ENCODE measurements around the gene PAK1IP1. TPM values are rescaled to one million over a fixed set of nuclear protein-coding genes. Genes with fewer than 3 reads are reported as not detected.
"Not testable (repeated sequence)": the region's sequence is repeated elsewhere in the genome, so short reads cannot be mapped to it uniquely, and the experiment has no call there.

Gene PAK1IP1
- total RNA-seq, 1 donor from 2014 or later = 9.5 TPM

DNA sequence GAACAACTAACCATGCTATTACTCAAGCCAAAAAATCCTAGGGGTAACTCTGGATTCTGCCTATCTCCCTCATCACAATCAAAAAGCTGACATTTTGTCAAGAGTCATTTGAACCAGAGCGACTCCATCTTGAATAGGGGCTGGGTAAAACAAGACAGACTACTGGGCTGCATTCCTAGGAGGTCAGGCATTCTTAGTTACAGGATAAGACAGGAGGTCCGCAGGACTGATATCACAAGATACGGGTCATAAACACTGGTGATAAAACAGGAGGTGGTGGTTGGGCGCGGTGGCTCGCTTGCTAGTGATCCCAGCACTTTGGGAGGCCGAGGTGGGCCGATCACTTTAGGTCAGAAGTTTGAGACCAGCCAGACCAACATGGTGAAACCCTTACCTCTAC is 32.6 kb upstream of the PAK1IP1 start:
- TF ChIP-seq CTCF (IDR thresholded peaks at IDR 0.05) = no peak
- ATAC-seq (no peak), DNase-seq (no peak)
- H3K27me3 ChIP-seq (ENCODE audit: low read depth) = no peaks in the 10 kb centered on the region
- H3K4me1 ChIP-seq = no peaks in the 10 kb centered on the region
- no peaks in the 10 kb centered on the region for H3K9me3 ChIP-seq
- no peak overlapping the region for H3K4me3 ChIP-seq
- no peak overlapping the region for H3K27ac ChIP-seq
- H3K36me3 ChIP-seq = no peaks in the 10 kb centered on the region
- intact Hi-C loops (cut with DNase I) = no loop called here

GRCh38 chr6:10662742-10663141 is 32.0 kb upstream of the PAK1IP1 start:
- Histone ChIP-seq H3K36me3 (no peaks in the 10 kb centered on the region), H3K4me3 (no peak overlapping the region), H3K4me1 (no peaks in the 10 kb centered on the region), H3K27me3 (ENCODE audit: low read depth) (no peaks in the 10 kb centered on the region), H3K27ac (no peak overlapping the region), H3K9me3 (no peaks in the 10 kb centered on the region)
- DNase-seq (no peak), ATAC-seq (no peak)
- intact Hi-C loops (cut with DNase I) = no loop called here
- no peak for TF ChIP-seq CTCF (IDR thresholded peaks at IDR 0.05)

DNA sequence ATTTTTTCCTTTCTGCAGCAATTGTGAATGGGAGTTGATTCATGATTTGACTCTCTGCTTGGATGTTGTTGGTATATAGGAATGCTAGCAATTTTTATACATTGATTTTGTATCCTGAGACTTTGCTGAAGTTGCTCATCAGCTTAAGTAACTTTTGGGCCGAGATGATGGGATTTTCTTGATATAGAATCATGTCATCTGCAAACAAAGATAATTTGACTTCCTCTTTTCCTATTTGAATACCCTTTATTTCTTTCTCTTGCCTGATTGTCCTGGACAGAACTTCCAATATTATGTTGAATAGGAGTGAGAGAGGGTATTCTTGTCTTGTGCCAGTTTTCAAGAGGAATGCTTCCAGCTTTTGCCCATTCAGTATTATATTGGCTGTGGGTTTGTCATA is 29.2 kb upstream of the PAK1IP1 start:
- H3K27me3 ChIP-seq (ENCODE audit: low read depth); intact Hi-C loops (cut with DNase I); H3K4me3 ChIP-seq; H3K9me3 ChIP-seq; H3K27ac ChIP-seq; ATAC-seq; DNase-seq; H3K4me1 ChIP-seq; H3K36me3 ChIP-seq: not testable (repeated sequence)

DNA sequence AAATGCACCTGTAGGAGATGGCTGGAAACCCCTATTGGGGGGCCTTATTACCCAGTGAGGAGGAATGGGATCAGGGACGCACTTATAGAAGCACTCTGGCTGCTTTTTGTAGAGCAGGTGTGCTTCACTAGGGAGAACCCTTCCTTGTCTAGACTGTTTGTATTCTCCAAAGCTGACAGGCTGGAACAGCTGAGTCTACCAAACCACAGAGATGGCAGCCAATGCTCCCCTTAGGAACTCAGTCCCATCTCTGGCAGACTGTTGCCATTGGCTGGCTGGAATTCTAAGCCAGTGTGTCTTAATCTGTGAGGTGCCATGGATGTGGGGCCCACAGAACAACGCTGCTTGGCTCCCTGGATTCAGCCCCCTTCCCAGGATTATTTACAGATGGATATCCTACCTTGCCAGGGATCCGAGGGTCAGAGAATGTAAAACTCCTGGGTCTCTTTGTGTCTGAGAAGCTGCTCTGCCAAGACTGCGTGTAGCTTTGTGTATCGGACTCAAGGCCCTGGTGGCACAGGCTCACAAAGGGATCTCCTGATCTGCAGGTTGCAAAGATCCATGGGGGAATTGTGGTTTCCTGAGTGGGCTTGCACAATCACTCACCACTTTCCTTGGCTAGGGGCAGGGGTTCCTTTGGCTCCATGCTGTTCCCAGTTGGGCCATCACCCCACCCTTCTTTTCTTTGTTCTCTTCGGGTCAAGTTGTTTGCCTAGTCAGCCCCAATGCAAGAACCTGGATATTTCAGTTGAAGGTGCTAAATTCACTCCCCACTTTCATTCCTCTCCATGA is 26.4 kb upstream of the PAK1IP1 start:
- no peak overlapping the region for H3K27ac ChIP-seq
- H3K36me3 ChIP-seq = no peaks in the 10 kb centered on the region
- ATAC-seq = no peak
- no peaks in the 10 kb centered on the region for H3K27me3 ChIP-seq (ENCODE audit: low read depth)
- no peak overlapping the region for H3K4me3 ChIP-seq
- intact Hi-C loops (cut with DNase I) = no loop called here
- H3K9me3 ChIP-seq = no peaks in the 10 kb centered on the region
- no peak for DNase-seq
- H3K4me1 ChIP-seq = no peaks in the 10 kb centered on the region
- no peak for TF ChIP-seq CTCF (IDR thresholded peaks at IDR 0.05)

DNA sequence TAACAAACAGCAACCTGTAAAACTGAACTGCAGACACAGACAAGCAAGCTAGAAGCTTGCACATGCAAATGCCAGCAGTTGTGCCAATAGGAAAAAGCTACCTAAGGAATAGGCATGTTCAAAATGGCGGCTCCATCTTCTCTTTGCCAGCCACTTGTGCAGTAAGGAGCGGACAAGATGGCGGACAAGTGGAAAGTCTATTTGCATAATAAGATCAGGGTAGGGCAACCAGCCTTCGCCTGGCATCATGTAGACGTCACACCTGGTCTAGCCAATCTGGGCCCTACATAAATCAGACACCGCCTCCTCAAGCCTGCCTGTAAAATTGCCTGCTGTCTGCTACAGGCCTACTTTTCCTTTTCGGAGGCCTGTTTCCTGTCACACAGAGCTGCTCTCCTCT is 18.4 kb upstream of the PAK1IP1 start:
- no peak for TF ChIP-seq CTCF (IDR thresholded peaks at IDR 0.05)

GRCh38 chr6:10678456-10678855 is 16.3 kb upstream of the PAK1IP1 start:
- TF ChIP-seq CTCF (IDR thresholded peaks at IDR 0.05) = no peak
- ATAC-seq = no peak

More for the DNA sequence above, 18.4 kb upstream of the PAK1IP1 start:
- no peaks in the 10 kb centered on the region for H3K36me3 ChIP-seq
- DNase-seq (no peak), ATAC-seq (no peak)
- H3K27me3 ChIP-seq (ENCODE audit: low read depth) = no peaks in the 10 kb centered on the region
- H3K4me1 ChIP-seq = no peaks in the 10 kb centered on the region
- intact Hi-C loops (cut with DNase I) = no loop called here
- no peak overlapping the region for H3K4me3 ChIP-seq
- H3K9me3 ChIP-seq = no peaks in the 10 kb centered on the region
- H3K27ac ChIP-seq = no peak overlapping the region

More at GRCh38 chr6:10678456-10678855, 16.3 kb upstream of the PAK1IP1 start:
- no peak for DNase-seq
- Histone ChIP-seq H3K4me1 (no peaks in the 10 kb centered on the region), H3K4me3 (no peak overlapping the region), H3K27me3 (ENCODE audit: low read depth) (no peaks in the 10 kb centered on the region), H3K36me3 (no peaks in the 10 kb centered on the region), H3K27ac (no peak overlapping the region), H3K9me3 (no peaks in the 10 kb centered on the region)
- intact Hi-C loops (cut with DNase I) = no loop called here

Data from lower lobe of right lung (tissue), 2 donors.